ENCODE measurements around the gene MIDN.
"Not testable (repeated sequence)": the region's sequence is repeated elsewhere in the genome, so short reads cannot be mapped to it uniquely, and the experiment has no call there.

MIDN gene

GRCh38 chr19:1244693-1245451, 3.5 kb upstream of the MIDN start:
- no peaks in the 10 kb centered on the region for H3K36me3 ChIP-seq (ENCODE audit: insufficient read depth, low read length)
- no peak overlapping the region for H3K9ac ChIP-seq (ENCODE audit: low read depth, low read length, poor library complexity, severe bottlenecking)
- TF ChIP-seq CTCF (conservative IDR thresholded peaks at IDR 0.05; ENCODE audit: low read length) (no peak), EZH2phosphoT487 (IDR thresholded peaks at IDR 0.05; ENCODE audit: borderline replicate concordance) (no peak)
- H3K4me2 ChIP-seq (ENCODE audit: low read depth, low read length, poor library complexity, severe bottlenecking): peak overlapping the region; percentile 55
- peaks cover 8% of the 10 kb centered on the region for H4K20me1 ChIP-seq (ENCODE audit: insufficient read depth, low read length, poor library complexity, severe bottlenecking)
- no peaks in the 10 kb centered on the region for H3F3A ChIP-seq (ENCODE audit: low read depth)
- no peaks in the 10 kb centered on the region for H3K9me3 ChIP-seq (ENCODE audit: insufficient read depth, low read depth, low read length)
- no peaks in the 10 kb centered on the region for H3K27me3 ChIP-seq (ENCODE audit: insufficient read depth, low read length, poor library complexity, severe bottlenecking)
- no peaks in the 10 kb centered on the region for H3K9me2 ChIP-seq (replicated peaks; ENCODE audit: low read depth, low read length)
- H3K79me2 ChIP-seq (ENCODE audit: insufficient read depth, low read length): peaks cover 29% of the 10 kb centered on the region
- H2AFZ ChIP-seq (ENCODE audit: low read length): no peak overlapping the region
- peak overlapping the region; percentile 45 for H3K4me3 ChIP-seq (ENCODE audit: low read length, poor library complexity, severe bottlenecking)
- peaks cover 30% of the 10 kb centered on the region for H3K4me1 ChIP-seq (ENCODE audit: insufficient read depth, low read length, poor library complexity, severe bottlenecking)

DNA sequence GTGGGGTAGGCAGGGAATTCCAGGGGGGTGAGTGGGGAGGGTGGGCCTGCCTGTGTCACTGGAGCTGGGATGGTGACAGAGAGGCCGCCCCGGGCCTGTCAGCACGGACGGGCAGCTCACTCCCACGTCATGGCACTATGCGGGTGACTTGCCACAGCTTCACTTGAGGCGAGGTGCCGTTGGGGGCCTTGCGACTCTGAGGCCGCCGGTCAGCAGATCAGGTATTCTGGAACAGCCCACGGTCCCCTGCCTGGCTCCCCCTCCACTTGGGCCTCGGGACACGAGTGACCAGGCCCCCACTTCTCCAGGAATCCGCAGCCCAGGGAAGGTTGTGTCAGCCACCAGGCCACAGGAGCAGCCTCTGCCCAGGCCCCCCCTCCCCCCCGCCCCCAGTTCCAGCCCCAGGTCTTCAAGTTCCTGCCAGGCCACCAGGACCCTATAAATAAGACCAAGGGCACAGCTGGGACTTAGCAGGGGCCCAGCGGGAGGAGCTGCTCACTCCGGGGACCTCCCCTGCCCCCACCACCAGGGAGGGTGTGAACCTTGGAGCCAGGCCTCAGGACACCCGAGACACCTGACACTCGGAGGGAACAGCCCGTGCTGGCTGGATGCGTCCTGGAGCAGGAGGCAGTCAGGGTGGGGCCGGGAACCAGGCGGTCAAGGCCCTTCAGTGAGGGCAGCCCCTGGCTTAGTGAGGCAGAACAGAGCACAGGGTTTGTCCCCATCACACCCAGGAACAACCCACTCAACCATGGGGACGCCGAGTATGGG, 2.7 kb upstream of the MIDN start:
- no peak overlapping the region for H2AFZ ChIP-seq (ENCODE audit: low read length)
- no peak overlapping the region for H3K4me2 ChIP-seq (ENCODE audit: low read depth, low read length, poor library complexity, severe bottlenecking)
- H3K36me3 ChIP-seq (ENCODE audit: insufficient read depth, low read length): no peaks in the 10 kb centered on the region
- H4K20me1 ChIP-seq (ENCODE audit: insufficient read depth, low read length, poor library complexity, severe bottlenecking): peaks cover 8% of the 10 kb centered on the region
- H3K79me2 ChIP-seq (ENCODE audit: insufficient read depth, low read length): peaks cover 36% of the 10 kb centered on the region
- TF ChIP-seq EZH2phosphoT487 (IDR thresholded peaks at IDR 0.05; ENCODE audit: borderline replicate concordance) (no peak), CTCF (conservative IDR thresholded peaks at IDR 0.05; ENCODE audit: low read length) (no peak)
- H3K9me3 ChIP-seq (ENCODE audit: insufficient read depth, low read depth, low read length): no peaks in the 10 kb centered on the region
- H3K9me2 ChIP-seq (replicated peaks; ENCODE audit: low read depth, low read length): no peaks in the 10 kb centered on the region
- H3F3A ChIP-seq (ENCODE audit: low read depth): no peaks in the 10 kb centered on the region
- H3K9ac ChIP-seq (ENCODE audit: low read depth, low read length, poor library complexity, severe bottlenecking): no peak overlapping the region
- H3K4me3 ChIP-seq (ENCODE audit: low read length, poor library complexity, severe bottlenecking): no peak overlapping the region
- no peaks in the 10 kb centered on the region for H3K27me3 ChIP-seq (ENCODE audit: insufficient read depth, low read length, poor library complexity, severe bottlenecking)
- H3K4me1 ChIP-seq (ENCODE audit: insufficient read depth, low read length, poor library complexity, severe bottlenecking): peaks cover 30% of the 10 kb centered on the region

GRCh38 chr19:1246265-1247087, 1.9 kb upstream of the MIDN start:
- H3K9ac ChIP-seq (ENCODE audit: low read depth, low read length, poor library complexity, severe bottlenecking); H3K4me2 ChIP-seq (ENCODE audit: low read depth, low read length, poor library complexity, severe bottlenecking); H3K36me3 ChIP-seq (ENCODE audit: insufficient read depth, low read length); H3K9me2 ChIP-seq (replicated peaks; ENCODE audit: low read depth, low read length); H3K9me3 ChIP-seq (ENCODE audit: insufficient read depth, low read depth, low read length); H3K4me3 ChIP-seq (ENCODE audit: low read length, poor library complexity, severe bottlenecking); H2AFZ ChIP-seq (ENCODE audit: low read length); H3F3A ChIP-seq (ENCODE audit: low read depth); H3K27me3 ChIP-seq (ENCODE audit: insufficient read depth, low read length, poor library complexity, severe bottlenecking): not testable (repeated sequence)
- H3K79me2 ChIP-seq (ENCODE audit: insufficient read depth, low read length): peaks cover 44% of the 10 kb centered on the region
- peaks cover 14% of the 10 kb centered on the region for H4K20me1 ChIP-seq (ENCODE audit: insufficient read depth, low read length, poor library complexity, severe bottlenecking)
- H3K4me1 ChIP-seq (ENCODE audit: insufficient read depth, low read length, poor library complexity, severe bottlenecking): peaks cover 23% of the 10 kb centered on the region

All from Loucy (cell line).